Measurements from ENCODE around the gene HYAL3.

HYAL3 gene

GRCh38 chr3:50298836-50299637, at the start of gene HYAL3, which contains the start of gene NAA80:
TSS of gene HYAL3 (minus strand) at chr3:50299405. CDS start at chr3:50295602, 3,803 bp downstream.
TSS of gene NAA80 (minus strand) at chr3:50299405. CDS start at chr3:50297463, 1,942 bp downstream.
- DNase-seq (ENCODE audit: low spot score) = peak; percentile 100

- peak; percentile 77 for DNase-seq (ENCODE audit: low spot score)
These were observed 48.1 kb upstream of the HYAL3 start for GRCh38 chr3:50347187-50347813.

GRCh38 chr3:50345586-50346234, 46.5 kb upstream of the HYAL3 start, which contains the start of gene ZMYND10:
TSS of gene ZMYND10 (minus strand) at chr3:50345732. CDS start at chr3:50345579, 153 bp downstream.
- DNase-seq (ENCODE audit: low spot score) = peak; percentile 95

- no peak for DNase-seq (ENCODE audit: low spot score)
These were observed 45.8 kb upstream of the HYAL3 start for GRCh38 chr3:50345008-50345407.

- no peak for DNase-seq (ENCODE audit: low spot score)
These were observed 43.8 kb upstream of the HYAL3 start for GRCh38 chr3:50342813-50343633.

GRCh38 chr3:50341996-50342650, 42.9 kb upstream of the HYAL3 start:
- DNase-seq (ENCODE audit: low spot score) = no peak

GRCh38 chr3:50341537-50341936, 42.3 kb upstream of the HYAL3 start:
- DNase-seq (ENCODE audit: low spot score) = no peak

- DNase-seq (ENCODE audit: low spot score) = peak; percentile 87
These were observed 41.5 kb upstream of the HYAL3 start, which contains the start of gene RASSF1 for GRCh38 chr3:50340448-50341329. TSS of gene RASSF1 (minus strand) at chr3:50340836. CDS start at chr3:50340805, 31 bp downstream.

GRCh38 chr3:50340147-50340447, 40.9 kb upstream of the HYAL3 start:
- no peak for DNase-seq (ENCODE audit: low spot score)

- peak; percentile 55 for DNase-seq (ENCODE audit: low spot score)
These were observed 40.4 kb upstream of the HYAL3 start for GRCh38 chr3:50339485-50340146.

- no peak for DNase-seq (ENCODE audit: low spot score)
These were observed 39.8 kb upstream of the HYAL3 start for GRCh38 chr3:50338965-50339364.

- peak; percentile 98 for DNase-seq (ENCODE audit: low spot score)
These were observed 38.1 kb upstream of the HYAL3 start for GRCh38 chr3:50337175-50337861.

- DNase-seq (ENCODE audit: low spot score) = peak; percentile 35
These were observed 37.4 kb upstream of the HYAL3 start for GRCh38 chr3:50336452-50337174.

- DNase-seq (ENCODE audit: low spot score) = no peak
These were observed 35.3 kb upstream of the HYAL3 start for GRCh38 chr3:50334339-50335075.

GRCh38 chr3:50333744-50334328, 34.6 kb upstream of the HYAL3 start:
- peak; percentile 49 for DNase-seq (ENCODE audit: low spot score)

GRCh38 chr3:50331364-50331907, 32.2 kb upstream of the HYAL3 start:
- DNase-seq (ENCODE audit: low spot score) = no peak

GRCh38 chr3:50330330-50330729, 31.1 kb upstream of the HYAL3 start:
- no peak for DNase-seq (ENCODE audit: low spot score)
